Parathyroid adenoma (tissue), 2 donors: ENCODE measurements around the gene GLRA2.

Experiments
- H2AFZ ChIP-seq: fragments of 300-600 bp; sonication (generic); one replicate; pipeline ENCODE4 v1.7.0; 2017; ENCODE audit warnings: antibody characterized with exemption, mild to moderate bottlenecking
- H3K27ac ChIP-seq: fragments of 300-600 bp; sonication (generic); one replicate; pipeline ENCODE4 v1.7.0; 2017
- H3K27me3 ChIP-seq: fragments of 300-600 bp; sonication (generic); one replicate; pipeline ENCODE4 v1.7.0; 2017; ENCODE audit warnings: low read length; ENCODE audit not compliant: control insufficient read depth, insufficient read depth
- H3K36me3 ChIP-seq: fragments of 300-600 bp; sonication (generic); one replicate; pipeline ENCODE4 v1.7.0; 2017; ENCODE audit warnings: low read length; ENCODE audit not compliant: control insufficient read depth, insufficient read depth
- H3K4me1 ChIP-seq: fragments of 300-600 bp; sonication (generic); one replicate; pipeline ENCODE4 v1.7.0; 2017; ENCODE audit warnings: control low read depth
- H3K4me2 ChIP-seq: fragments of 300-600 bp; sonication (generic); one replicate; pipeline ENCODE4 v1.7.0; 2017; ENCODE audit warnings: low read length
- H3K4me3 ChIP-seq: fragments of 300-600 bp; sonication (generic); one replicate; pipeline ENCODE4 v1.7.0; 2017; ENCODE audit warnings: low read depth, low read length
- H3K79me2 ChIP-seq: fragments of 300-600 bp; sonication (generic); one replicate; pipeline ENCODE4 v1.7.0; 2017; ENCODE audit warnings: control low read depth
- H3K9ac ChIP-seq: fragments of 300-600 bp; sonication (generic); one replicate; pipeline ENCODE4 v1.7.0; 2017; ENCODE audit warnings: mild to moderate bottlenecking
- H3K9me3 ChIP-seq: fragments of 300-600 bp; sonication (generic); one replicate; pipeline ENCODE4 v1.7.0; 2017; ENCODE audit warnings: low read length; ENCODE audit not compliant: control insufficient read depth
- TF ChIP-seq, protein P1 (sequence below): fragments of 300-600 bp; sonication (generic); IDR thresholded peaks from one replicate; pipeline ENCODE4 v1.7.0; 2017; ENCODE audit warnings: antibody characterized with exemption, mild to moderate bottlenecking
- donor health status: primary hyperparathyroidism.

Gene GLRA2

DNA sequence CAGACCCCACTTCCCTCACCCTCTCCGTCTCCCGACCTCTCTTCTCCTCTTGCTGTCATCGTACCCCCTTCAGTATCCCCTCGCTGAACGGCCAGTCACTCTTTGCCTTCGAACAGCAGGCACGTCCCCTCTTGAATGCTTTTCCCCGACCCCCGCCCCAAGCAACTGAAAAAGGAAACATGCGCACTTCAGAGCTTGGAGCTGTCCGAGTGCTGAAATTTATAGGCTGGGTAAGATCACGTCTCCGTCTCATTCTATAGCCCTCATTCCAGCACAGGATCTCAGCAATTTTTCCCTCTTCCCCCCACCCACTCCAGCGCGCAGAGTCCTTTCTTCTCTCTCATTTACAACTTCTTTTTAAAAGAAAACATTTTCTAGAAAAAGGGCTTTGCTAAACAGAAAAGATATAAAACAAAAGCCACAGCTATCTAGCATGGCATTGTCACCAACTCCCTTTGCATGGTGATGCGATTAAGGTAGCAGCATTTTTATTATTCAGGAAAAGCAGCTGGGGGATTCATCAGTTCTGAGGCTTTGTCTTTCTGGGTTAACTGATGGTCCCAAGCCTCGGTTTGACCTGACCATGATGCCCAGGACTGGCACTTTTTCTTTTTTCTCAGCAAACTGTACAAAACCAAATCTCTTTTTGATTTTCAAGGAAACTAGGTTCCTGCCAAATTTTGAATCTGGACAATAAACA is at the start of gene GLRA2:
TSS of gene GLRA2 (plus strand) at position 247 of the 700 bp plus-strand sequence. CDS start 522 bp downstream, outside the sequence.
- H3K9ac ChIP-seq, result no peak within 1 kb of the TSS
- TF ChIP-seq, protein P1, sequence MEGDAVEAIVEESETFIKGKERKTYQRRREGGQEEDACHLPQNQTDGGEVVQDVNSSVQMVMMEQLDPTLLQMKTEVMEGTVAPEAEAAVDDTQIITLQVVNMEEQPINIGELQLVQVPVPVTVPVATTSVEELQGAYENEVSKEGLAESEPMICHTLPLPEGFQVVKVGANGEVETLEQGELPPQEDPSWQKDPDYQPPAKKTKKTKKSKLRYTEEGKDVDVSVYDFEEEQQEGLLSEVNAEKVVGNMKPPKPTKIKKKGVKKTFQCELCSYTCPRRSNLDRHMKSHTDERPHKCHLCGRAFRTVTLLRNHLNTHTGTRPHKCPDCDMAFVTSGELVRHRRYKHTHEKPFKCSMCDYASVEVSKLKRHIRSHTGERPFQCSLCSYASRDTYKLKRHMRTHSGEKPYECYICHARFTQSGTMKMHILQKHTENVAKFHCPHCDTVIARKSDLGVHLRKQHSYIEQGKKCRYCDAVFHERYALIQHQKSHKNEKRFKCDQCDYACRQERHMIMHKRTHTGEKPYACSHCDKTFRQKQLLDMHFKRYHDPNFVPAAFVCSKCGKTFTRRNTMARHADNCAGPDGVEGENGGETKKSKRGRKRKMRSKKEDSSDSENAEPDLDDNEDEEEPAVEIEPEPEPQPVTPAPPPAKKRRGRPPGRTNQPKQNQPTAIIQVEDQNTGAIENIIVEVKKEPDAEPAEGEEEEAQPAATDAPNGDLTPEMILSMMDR, result no peak
- no peaks in the 10 kb centered on the region for H3K27me3 ChIP-seq
- no peaks in the 10 kb centered on the region for H3K36me3 ChIP-seq
- no peaks in the 10 kb centered on the region for H3K9me3 ChIP-seq
- no peaks in the 10 kb centered on the region for H3K79me2 ChIP-seq
- no peaks in the 10 kb centered on the region for H3K4me1 ChIP-seq
- H2AFZ ChIP-seq, result no peak within 1 kb of the TSS
- H3K4me3 ChIP-seq, result no peak within 1 kb of the TSS
- no peak within 1 kb of the TSS for H3K27ac ChIP-seq
- H3K4me2 ChIP-seq, result no peak within 1 kb of the TSS

DNA sequence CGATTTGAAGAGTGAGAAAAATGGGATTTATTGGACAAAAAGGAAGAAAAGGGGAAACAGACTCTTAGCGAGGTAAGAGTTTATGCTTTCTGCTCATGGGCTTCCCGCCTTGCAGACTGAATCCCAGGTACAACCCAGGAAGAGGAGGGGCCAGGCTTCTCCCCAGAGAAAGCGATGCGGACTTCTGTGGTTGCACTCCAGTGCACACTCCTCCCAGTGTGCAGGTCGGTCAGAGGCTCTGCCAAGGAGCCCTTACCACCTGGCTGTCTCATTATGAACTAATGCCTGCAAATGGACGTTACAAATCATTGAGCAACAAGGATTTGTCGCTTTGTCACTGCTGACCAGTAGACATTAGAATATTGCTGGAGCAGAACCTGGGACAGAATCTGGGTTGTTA is 39.9 kb upstream of the GLRA2 start:
- Histone ChIP-seq H3K79me2 (no peaks in the 10 kb centered on the region), H3K27ac (no peak overlapping the region), H3K4me2 (no peak overlapping the region), H3K9me3 (no peaks in the 10 kb centered on the region), H3K4me1 (no peaks in the 10 kb centered on the region), H3K36me3 (no peaks in the 10 kb centered on the region), H2AFZ (no peak overlapping the region), H3K9ac (no peak overlapping the region), H3K27me3 (no peaks in the 10 kb centered on the region), H3K4me3 (no peak overlapping the region)
- TF ChIP-seq, protein P1, result no peak

DNA sequence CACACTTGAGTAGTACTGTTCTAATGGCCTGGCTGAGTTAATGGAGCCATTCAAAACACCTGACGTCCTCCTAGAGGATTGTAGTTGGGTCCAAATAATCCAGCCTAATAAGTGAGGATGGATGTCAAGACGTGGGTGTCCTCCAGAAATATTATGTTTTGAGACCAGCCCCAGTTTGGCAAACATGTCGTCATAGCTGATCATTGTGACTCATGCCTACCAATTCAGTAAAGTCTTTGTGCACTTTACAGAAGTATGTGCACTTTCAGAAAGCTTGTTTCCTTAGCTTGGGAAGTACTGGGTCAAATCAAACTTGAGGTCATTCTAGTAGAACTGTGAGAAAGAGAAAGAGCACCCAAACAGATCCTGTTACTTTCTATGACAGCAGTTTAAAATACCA is 37.6 kb upstream of the GLRA2 start:
- H3K4me1 ChIP-seq, result no peaks in the 10 kb centered on the region
- H3K27me3 ChIP-seq, result no peaks in the 10 kb centered on the region
- TF ChIP-seq, protein P1, result no peak
- no peaks in the 10 kb centered on the region for H3K36me3 ChIP-seq
- H3K79me2 ChIP-seq, result no peaks in the 10 kb centered on the region
- no peak overlapping the region for H3K4me3 ChIP-seq
- H3K9me3 ChIP-seq, result no peaks in the 10 kb centered on the region
- H3K27ac ChIP-seq, result no peak overlapping the region
- no peak overlapping the region for H2AFZ ChIP-seq
- H3K4me2 ChIP-seq, result no peak overlapping the region
- no peak overlapping the region for H3K9ac ChIP-seq

DNA sequence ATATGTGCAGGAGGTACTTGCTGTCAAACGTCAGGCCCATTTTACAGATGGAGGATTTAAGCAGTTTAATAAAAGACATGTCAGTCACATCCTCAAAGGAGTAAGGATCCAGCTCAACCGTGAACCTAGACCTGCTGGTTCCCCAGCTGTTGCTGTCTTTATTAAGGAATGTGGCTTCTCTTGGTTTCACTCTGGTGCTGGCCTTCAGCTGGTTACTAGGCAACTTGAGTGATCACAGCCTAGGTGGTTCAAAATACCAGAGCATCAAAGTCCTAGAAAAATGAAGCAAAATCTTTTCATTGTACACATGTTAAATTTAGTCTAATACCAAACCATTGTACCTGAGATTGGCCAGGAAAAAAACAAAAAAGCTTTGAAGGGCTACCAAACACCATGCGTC is 32.7 kb upstream of the GLRA2 start:
- Histone ChIP-seq H3K4me3 (no peak overlapping the region), H3K4me2 (no peak overlapping the region), H3K4me1 (no peaks in the 10 kb centered on the region), H3K9me3 (no peaks in the 10 kb centered on the region), H3K79me2 (no peaks in the 10 kb centered on the region), H3K27me3 (no peaks in the 10 kb centered on the region), H2AFZ (no peak overlapping the region), H3K9ac (no peak overlapping the region), H3K36me3 (no peaks in the 10 kb centered on the region), H3K27ac (no peak overlapping the region)
- TF ChIP-seq, protein P1, result no peak

DNA sequence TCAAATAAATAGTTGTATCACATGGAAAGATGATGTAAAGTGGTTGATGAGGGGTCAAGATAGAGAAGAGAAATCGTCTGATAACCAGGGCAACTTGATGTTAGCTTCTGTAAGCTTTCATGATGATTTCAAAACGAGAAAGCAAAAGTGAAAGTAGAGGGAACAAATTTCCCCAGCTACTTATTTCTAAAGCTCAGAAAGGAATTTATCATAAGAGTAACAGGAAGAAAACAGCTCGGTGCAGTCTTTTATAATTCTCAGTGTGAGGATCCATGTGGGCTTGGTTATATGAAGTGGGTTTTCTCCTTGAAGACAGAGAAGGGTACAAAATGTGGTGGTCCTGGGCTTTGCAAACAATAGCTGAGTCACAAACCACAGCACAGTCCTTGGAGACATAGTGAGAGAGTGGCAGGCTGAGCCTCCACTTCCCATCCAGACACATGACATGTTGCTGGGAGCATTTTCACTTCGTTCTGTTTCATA is 32.1 kb upstream of the GLRA2 start:
- no peaks in the 10 kb centered on the region for H3K36me3 ChIP-seq
- H3K4me3 ChIP-seq, result no peak overlapping the region
- H3K4me2 ChIP-seq, result no peak overlapping the region
- no peaks in the 10 kb centered on the region for H3K27me3 ChIP-seq
- no peaks in the 10 kb centered on the region for H3K4me1 ChIP-seq
- H3K79me2 ChIP-seq, result no peaks in the 10 kb centered on the region
- H3K9me3 ChIP-seq, result no peaks in the 10 kb centered on the region
- TF ChIP-seq, protein P1, result no peak
- no peak overlapping the region for H3K27ac ChIP-seq
- H2AFZ ChIP-seq, result no peak overlapping the region
- H3K9ac ChIP-seq, result no peak overlapping the region
